GM19468 (cell line): ENCODE data around the gene C1orf116.

Experiments used
- ATAC-seq: cut with Tn5 transposase; IDR thresholded peaks from one replicate; pipeline ENCODE4 v1.9.1; 2021; ENCODE audit warnings: mild to moderate bottlenecking, moderate library complexity, moderate number of reproducible peaks; ENCODE audit not compliant: unreplicated experiment; ENCODE audit errors: extremely low read depth

C1orf116 gene

GRCh38 chr1:207039380-207040180, 7.0 kb upstream of the C1orf116 start:
- ATAC-seq: no peak

GRCh38 chr1:207036865-207037264, 4.3 kb upstream of the C1orf116 start:
- no peak for ATAC-seq

GRCh38 chr1:207035877-207036551, 3.5 kb upstream of the C1orf116 start:
- no peak for ATAC-seq

GRCh38 chr1:207034998-207035397, 2.4 kb upstream of the C1orf116 start:
- no peak for ATAC-seq

- ATAC-seq: no peak
Observed at GRCh38 chr1:207034208-207034607, 1.7 kb upstream of the C1orf116 start.

- ATAC-seq: no peak
Observed at GRCh38 chr1:207033302-207033701, 746 bp upstream of the C1orf116 start.

GRCh38 chr1:207031632-207032264, 808 bp downstream of the C1orf116 start:
- no peak for ATAC-seq

- ATAC-seq: no peak
Observed at GRCh38 chr1:207031016-207031415, 1.5 kb downstream of the C1orf116 start.

GRCh38 chr1:207030522-207031009, 2.0 kb downstream of the C1orf116 start:
- no peak for ATAC-seq

DNA sequence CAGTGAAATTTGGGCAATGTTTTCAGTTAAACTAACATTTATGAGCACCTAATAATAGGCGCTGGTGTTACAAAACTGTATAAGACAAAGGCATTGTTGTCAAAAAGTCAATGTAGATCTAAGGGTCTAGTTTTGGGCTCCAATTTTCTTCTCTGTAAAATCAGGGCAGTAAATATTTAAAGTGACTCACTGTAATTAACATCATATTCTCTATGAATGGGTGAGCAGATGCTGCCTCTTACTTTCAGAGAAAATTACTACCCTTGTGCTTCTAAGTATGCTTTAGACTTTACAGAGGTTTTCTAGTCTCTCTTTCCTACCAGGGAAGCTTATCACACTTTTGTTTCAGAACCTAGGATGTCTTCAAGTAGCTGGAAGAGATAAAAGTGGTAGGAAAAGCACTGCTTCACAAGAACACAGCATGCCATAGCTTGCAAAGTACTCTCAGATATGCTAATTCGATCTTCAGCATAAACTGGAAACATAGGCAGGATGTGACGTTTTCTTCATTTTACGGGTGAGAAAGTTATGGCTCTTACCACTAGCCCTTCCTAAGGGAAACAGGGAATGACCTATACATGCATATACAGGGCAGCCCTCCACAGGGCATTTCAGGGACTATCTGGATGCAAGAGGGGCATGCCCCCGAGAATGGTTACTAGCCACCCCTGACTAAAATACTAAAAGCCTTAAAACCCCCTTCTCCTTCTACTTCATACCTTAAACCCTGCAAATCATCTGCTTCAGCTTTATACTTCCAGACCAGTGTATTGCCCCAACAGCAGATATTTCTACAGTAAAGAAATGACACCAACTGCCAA, 2.6 kb downstream of the C1orf116 start:
- ATAC-seq: no peak

GRCh38 chr1:207028884-207029650, 3.5 kb downstream of the C1orf116 start:
- no peak for ATAC-seq

- ATAC-seq: no peak
Observed at GRCh38 chr1:207027921-207028320, 4.6 kb downstream of the C1orf116 start.

- ATAC-seq: no peak
Observed at GRCh38 chr1:207027206-207027777, 5.3 kb downstream of the C1orf116 start.

DNA sequence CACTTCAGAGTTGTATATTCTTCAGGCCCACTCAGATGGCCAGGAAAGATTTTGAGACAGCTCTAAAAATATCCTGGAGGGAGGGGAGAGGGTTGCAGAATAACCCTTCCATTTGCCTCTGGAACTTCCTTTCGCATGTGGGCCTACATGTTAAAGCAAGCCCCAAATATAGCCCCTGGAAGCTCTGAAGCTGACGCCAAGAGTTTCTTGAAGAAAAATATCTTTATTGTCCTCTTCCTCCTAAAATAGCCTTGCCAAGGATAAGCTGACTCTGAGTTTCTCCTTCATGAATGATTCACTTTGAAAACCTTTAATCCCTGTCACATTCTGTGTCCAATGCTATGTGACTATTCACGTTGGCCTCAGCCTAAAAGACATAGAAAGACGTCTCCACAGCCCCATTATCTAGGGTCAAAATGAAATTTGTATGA, 6.4 kb downstream of the C1orf116 start:
- ATAC-seq: no peak

- no peak for ATAC-seq
Observed at GRCh38 chr1:207025146-207025880, 7.2 kb downstream of the C1orf116 start.

DNA sequence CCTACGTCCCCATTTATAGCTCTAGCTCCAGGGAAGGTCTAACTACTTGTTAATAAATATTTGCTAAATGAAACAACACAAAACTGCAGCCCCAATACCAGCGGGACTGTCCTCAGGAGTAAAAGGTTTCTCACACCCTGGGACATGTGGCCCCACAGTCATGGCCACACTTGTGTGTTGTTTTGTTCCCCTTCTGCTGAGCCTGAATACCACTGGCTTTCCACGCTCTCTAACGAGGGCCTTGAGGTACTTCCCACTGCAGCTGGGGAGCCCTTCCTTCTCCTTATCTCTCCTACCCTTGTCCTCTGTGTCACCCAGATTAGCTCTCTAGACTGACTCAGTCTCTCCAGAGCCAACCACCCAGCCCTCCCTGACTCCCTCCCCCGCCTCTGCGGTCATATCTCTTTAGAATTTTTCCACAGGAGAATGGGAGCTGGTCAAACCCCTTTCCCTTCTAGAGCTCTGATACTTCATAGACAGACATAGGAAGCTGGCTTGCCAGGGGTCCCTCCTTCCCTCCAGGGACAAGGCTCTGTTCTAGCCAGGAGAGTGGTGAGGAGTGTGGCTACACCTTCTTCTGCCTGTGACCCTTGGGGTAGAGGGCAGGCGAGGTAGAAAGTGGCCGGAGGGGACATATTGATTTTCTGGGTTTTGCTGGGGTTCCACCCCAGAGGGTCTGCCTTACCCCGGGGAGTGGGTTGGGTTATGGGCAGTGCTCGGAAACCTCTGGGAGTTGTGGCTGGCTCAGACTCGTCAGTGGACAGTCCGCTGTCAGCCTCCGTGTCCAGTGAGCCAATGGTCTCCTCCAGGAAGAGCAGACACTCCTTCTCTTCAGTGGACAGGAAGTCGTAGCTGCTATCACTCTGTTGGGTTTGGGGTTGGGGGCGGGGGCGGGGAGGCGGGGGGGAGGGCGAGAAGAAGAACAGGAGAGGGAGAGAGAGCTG, 8.1 kb downstream of the C1orf116 start:
- ATAC-seq: no peak

- no peak for ATAC-seq
Observed at GRCh38 chr1:207022996-207023679, 9.4 kb downstream of the C1orf116 start.
